Measurements from ENCODE around the gene ANKRD6.

Gene ANKRD6

GRCh38 chr6:89682991-89683390 lies 250.0 kb downstream of the ANKRD6 start:
- TF ChIP-seq, protein P1, sequence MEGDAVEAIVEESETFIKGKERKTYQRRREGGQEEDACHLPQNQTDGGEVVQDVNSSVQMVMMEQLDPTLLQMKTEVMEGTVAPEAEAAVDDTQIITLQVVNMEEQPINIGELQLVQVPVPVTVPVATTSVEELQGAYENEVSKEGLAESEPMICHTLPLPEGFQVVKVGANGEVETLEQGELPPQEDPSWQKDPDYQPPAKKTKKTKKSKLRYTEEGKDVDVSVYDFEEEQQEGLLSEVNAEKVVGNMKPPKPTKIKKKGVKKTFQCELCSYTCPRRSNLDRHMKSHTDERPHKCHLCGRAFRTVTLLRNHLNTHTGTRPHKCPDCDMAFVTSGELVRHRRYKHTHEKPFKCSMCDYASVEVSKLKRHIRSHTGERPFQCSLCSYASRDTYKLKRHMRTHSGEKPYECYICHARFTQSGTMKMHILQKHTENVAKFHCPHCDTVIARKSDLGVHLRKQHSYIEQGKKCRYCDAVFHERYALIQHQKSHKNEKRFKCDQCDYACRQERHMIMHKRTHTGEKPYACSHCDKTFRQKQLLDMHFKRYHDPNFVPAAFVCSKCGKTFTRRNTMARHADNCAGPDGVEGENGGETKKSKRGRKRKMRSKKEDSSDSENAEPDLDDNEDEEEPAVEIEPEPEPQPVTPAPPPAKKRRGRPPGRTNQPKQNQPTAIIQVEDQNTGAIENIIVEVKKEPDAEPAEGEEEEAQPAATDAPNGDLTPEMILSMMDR (IDR thresholded peaks at IDR 0.05) = no peak

Data from LNCAP (cell line).